ENCODE data around the gene ARID2.

ARID2 gene

DNA sequence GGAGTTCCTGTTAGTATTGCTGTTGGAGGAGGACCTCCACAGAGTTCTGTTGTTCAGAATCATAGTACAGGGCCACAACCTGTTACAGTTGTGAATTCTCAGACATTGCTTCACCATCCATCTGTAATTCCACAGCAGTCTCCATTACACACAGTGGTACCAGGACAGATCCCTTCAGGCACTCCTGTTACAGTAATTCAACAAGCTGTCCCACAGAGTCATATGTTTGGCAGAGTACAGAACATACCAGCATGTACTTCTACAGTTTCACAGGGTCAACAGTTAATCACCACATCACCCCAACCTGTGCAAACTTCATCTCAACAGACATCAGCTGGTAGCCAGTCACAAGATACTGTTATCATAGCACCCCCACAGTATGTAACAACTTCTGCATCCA is 120.8 kb downstream of the ARID2 start:
- H3K4me3 ChIP-seq (ENCODE audit: low read depth, low read length), result no peak overlapping the region

DNA sequence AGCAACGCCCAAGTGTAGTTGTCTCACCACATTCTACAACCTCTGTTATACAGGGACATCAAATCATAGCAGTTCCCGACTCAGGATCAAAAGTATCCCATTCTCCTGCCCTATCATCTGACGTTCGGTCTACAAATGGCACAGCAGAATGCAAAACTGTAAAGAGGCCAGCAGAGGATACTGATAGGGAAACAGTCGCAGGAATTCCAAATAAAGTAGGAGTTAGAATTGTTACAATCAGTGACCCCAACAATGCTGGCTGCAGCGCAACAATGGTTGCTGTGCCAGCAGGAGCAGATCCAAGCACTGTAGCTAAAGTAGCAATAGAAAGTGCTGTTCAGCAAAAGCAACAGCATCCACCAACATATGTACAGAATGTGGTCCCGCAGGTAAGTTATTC is 123.0 kb downstream of the ARID2 start:
- H3K4me3 ChIP-seq (ENCODE audit: low read depth, low read length), result no peak overlapping the region

DNA sequence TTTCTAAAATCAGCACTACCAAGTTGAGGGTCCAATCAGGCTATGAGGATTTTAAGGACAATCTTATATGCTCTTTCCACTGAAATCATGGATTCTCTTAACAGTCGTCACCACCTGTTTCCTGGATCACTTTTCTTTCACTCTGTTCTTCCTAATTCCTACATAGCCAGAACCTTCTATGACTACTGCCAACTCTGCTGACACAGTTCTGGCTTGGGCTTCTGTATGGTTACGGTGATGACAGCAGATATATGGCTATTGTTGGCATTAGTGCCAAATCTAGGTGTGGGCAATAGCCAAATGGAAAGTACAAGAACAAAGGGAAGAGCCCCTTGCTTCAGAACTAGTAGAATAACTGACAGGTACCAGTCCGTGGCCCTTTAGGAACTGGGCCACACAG is 124.0 kb downstream of the ARID2 start:
- no peak overlapping the region for H3K4me3 ChIP-seq (ENCODE audit: low read depth, low read length)

DNA sequence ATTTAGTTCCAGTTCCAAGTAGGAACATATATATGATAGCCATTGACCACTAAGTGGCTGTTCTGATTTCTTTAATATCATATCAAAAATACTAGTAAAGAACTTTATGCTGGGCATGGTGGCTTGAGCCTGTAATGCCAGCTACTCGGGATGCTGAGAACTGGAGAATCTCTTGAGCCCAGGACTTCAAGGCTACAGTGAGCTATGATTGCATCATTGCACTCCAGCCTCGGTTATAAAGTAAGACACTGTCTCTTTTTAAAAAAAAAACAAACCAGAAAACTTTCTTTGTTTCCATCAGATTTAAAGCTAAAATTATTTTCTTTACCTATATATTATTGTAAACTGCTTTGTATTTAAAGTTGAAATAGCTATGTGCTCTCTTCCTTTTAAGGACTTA is 133.8 kb downstream of the ARID2 start:
- no peak overlapping the region for H3K4me3 ChIP-seq (ENCODE audit: low read depth, low read length)

DNA sequence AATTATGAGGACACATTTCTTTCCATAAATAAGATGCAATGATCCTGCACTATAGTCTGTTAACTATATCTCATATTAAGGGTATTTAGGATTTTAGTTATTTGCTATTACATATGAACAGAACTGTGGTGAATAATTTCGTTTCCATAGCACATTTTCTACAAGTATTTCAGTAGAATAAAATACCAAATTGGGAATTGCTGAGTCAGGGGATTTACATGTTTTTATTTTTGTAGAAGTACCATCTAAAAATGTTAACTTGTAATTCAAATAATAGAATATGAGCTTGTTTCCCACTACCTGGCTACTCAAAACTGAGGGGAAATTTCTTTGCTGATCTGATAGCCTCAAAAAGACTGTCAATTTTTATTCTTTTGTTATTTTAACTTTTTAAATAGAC is 136.8 kb downstream of the ARID2 start:
- no peak overlapping the region for H3K4me3 ChIP-seq (ENCODE audit: low read depth, low read length)

DNA sequence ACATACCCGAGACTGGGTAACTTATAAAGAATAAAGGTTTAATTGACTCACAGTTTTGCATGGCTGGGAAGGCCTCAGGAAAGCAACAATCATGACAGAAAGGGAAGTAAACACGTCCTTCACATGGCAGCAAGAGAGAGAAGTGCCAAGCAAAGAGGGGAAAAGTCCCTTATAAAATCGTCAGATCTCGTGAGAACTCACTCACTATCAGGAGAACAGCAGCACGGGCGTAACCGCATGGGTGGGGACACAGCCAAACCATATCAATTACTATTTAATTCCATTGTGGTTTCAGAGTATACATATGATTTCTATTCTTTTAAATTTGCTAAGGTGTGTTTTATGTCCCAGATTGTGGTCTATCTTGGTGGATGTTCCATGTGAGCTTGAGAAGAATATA is 142.9 kb downstream of the ARID2 start:
- H3K4me3 ChIP-seq (ENCODE audit: low read depth, low read length), result no peak overlapping the region

DNA sequence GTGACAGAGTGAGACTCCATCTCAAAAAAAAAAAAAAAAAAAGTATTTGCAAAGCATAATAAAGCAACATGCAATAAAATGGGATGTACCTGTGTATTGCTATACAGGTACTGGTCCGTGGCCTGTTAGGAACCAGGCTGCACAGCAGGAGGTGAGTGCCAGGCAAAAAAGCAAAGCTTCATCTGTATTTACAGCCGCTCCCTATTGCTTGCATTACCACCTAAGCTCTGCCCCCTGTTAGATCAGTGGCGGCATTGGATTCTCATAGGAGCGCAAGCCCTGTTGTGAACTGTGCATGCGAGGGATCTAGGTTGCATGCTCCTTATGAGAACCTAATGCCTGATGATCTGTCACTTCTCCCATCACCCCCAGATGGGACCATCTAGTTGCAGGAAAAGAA is 147.6 kb downstream of the ARID2 start:
- no peak overlapping the region for H3K4me3 ChIP-seq (ENCODE audit: low read depth, low read length)

DNA sequence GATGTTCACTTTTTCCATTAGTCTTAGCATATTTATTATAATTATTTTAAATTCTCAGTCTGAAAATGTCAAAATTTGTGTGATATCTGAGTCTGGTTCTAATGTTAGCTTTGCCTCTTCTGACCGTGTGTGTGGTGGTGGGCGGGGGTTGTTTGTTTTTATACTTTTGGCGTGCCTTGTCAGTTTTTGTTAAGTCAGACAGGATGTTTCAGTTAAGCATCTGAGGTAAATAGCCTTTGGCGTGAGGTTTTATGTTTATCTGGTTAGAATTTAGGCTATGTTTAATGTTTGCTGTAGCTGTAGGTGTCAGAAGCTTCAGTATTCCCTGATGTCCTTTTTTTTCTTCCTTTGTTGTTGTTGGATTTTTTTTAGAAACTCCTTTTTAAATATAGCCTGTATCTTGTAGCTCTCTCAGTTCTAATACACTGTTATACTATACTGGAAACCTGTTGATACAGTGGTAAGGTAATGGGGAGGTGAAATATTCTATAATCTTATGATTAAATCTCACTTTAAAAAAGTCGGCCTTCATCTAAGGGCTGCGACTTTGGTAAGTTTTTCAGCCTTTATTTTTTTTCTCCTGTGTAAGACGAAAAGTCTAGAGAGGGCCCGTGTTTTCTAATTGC is 149.2 kb downstream of the ARID2 start:
- H3K4me3 ChIP-seq (ENCODE audit: low read depth, low read length), result no peak overlapping the region

DNA sequence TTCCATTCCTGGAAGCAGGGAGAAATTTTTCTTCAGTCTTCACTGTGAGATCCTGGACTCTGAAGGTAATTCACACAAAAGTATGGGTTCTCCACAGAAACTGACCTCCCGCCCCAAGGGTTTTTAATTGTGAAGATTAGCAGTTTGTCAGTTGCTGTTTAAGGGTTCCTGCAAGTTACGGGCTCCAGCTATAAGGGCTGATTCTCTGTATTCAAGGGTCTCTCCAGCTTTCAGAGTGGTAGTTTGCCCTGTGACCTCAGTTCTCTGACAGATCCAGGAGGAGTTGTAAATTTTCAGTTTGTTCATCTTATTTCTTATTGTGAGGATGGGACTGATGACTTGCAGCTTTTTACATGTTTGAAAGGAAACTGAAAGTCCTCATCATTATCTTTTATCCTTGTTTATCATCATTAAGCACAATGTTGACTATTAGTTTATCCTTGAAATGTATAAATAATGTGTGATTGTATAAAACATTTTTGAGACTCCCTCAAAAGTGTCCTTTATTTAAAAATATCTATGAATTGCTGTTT is 149.9 kb downstream of the ARID2 start:
- no peak overlapping the region for H3K4me3 ChIP-seq (ENCODE audit: low read depth, low read length)

DNA sequence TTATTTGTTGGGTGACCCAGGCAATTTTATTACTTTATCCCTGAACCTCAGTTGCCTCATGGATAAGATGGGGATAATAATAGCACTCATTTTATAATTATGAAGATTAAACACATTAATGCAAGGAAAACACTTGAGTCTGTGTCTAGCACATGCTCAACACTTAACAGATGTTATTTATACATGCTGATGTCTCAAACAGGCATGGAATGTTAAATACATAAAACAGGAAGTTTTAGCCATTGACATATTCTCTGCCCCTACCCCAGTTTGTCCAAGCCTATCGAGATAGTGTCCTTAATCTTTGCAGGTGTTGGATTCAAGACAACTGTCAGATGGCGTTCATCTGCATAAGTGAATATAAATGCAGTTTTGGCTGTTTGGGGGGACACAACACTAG is 151.0 kb downstream of the ARID2 start:
- no peak overlapping the region for H3K4me3 ChIP-seq (ENCODE audit: low read depth, low read length)

DNA sequence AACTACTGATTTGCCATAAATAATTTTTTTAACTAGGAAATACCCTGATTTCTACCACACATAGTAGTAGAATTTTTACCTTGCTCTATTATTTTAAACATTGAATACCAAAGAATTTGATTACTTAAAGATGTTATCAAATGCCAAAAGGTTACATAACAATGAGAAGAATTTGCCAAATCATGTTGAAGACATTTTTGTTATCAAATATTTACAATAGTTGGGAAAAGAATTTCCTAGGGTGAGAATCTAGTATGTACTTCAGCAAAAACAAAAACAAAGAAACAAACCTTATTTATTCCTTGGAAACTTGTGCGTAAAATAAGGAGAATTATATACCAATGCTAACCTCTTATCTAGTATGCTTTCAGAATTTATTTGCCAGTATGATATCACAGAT is 153.7 kb downstream of the ARID2 start:
- no peak overlapping the region for H3K4me3 ChIP-seq (ENCODE audit: low read depth, low read length)

DNA sequence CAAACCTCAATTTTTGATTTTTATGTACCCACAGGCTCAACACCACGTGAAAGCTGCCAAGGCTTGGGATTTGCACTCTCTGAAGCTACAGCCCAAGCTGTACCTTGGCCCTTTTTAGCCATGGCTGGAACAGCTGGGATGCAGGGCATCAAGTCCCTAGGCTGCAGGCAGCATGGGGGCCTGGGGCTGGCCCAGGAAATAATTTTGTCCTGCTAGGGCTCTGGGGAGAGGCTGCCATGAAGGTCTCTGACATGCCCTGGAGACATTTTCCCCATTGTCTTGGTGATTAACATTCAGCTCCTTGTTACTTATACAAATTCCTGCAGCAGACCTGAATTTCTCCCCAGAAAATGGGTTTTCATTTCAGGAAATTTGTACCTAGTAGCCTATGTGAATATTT is 157.2 kb downstream of the ARID2 start:
- H3K4me3 ChIP-seq (ENCODE audit: low read depth, low read length), result no peak overlapping the region

DNA sequence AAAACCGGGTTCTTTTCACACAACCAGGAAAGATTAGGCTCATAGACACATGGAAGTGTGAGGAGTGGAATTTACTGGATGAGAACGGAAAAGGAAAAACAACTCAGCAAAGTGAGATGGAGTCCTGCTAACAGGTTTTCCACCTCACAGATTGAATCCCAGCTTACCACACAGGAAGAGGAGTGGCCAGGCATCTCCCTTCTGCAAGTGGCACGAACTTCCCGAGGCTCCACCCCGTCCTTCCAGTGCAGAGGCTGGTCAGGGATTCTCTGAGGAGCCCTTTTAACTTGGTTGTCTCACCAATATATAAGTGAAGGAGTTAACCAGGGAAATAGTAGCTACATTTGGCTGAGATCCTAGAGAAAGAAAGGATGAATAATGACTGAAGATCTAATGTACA is 158.0 kb downstream of the ARID2 start:
- H3K4me3 ChIP-seq (ENCODE audit: low read depth, low read length), result no peak overlapping the region

DNA sequence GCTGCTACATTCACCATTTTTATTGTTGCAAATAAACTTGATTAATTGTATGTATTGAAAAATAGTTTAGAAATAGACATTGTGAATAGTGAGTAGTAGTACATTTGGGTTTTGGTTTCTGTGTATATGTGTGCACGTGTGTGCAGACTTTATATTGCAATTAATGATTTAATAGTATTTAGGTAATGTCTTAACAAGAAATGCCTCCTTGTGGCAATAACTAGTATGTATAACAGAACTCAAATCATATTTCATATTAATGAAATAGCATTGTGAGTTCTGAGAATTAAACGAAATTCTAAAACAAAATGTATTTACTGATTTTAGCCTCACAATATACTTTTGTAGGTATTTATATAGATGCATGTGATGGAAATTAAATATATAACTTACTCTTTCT is 160.8 kb downstream of the ARID2 start:
- H3K4me3 ChIP-seq (ENCODE audit: low read depth, low read length), result no peak overlapping the region

DNA sequence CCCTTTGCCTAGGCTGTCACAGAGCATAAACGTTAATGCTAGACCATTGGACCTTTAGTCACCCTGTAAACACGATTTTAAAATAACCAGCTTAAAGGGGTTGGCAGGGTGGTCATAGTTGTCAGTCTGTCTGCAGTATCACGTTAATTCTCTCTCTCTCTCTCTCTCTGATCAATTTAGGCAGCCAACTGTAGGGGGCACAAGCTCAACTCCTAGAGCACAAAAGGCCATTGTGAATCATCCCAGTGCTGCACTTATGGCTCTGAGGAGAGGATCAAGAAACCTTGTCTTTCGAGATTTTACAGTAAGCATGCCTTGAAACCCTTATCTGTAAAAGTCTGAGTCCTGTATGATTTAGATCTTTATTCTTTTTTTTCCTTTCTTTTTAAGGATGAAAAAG is 163.7 kb downstream of the ARID2 start:
- no peak overlapping the region for H3K4me3 ChIP-seq (ENCODE audit: low read depth, low read length)

DNA sequence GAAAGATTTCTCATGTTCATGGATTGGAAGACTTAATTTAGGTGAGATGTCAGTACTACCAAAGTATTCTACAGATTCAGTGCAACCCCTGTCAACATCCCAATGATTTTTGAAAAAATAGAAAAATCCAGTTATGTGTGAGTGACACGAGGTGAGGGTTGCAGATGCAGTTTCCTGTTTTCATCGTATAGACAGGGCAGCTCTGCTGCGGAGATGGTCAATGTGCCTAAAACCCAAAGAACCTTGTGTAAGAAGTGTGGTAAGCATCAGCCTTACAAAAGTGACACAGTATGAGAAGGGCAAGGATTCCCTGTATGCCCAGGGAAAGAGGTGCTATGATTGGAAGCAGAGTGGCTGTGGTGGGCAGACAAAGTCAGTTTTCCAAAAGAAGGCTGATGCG is 166.5 kb downstream of the ARID2 start:
- H3K4me3 ChIP-seq (ENCODE audit: low read depth, low read length), result no peak overlapping the region

DNA sequence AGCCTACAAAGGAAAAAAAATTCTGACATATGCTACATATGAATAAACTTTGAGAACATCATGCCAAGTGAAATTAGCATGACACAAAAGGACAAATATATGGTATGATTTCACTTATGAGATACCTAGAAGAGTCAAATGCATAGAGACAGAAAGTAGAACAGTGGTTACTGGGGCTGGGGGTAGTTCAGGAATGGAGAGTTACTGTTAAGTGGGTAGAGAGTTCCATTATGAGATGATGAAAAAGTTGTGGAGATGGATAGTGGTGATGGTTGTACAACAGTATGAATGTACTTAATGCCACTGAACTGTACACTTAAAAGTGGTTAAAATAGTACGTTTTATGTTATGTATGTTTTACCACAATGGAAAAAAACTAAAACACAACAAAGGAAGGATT is 168.6 kb downstream of the ARID2 start:
- no peak overlapping the region for H3K4me3 ChIP-seq (ENCODE audit: low read depth, low read length)

DNA sequence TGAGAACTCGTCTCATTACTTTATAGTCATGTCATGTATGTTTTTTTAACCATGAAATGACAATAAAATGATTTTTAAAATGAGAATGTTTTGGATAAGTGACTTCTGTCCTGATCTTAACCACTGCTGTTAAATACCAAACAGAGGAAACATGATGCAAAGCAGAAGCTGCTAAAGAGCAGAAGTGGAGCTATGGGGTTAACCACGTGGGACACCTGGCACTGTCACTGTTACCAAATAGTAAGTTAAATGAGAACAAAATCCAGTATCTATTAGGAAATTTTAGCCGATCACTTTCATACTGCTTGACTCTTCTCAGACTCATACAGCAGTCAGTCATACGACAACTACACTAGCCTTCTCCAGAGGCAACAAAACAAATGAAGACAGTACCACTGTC is 178.4 kb downstream of the ARID2 start:
- no peak overlapping the region for H3K4me3 ChIP-seq (ENCODE audit: low read depth, low read length)

DNA sequence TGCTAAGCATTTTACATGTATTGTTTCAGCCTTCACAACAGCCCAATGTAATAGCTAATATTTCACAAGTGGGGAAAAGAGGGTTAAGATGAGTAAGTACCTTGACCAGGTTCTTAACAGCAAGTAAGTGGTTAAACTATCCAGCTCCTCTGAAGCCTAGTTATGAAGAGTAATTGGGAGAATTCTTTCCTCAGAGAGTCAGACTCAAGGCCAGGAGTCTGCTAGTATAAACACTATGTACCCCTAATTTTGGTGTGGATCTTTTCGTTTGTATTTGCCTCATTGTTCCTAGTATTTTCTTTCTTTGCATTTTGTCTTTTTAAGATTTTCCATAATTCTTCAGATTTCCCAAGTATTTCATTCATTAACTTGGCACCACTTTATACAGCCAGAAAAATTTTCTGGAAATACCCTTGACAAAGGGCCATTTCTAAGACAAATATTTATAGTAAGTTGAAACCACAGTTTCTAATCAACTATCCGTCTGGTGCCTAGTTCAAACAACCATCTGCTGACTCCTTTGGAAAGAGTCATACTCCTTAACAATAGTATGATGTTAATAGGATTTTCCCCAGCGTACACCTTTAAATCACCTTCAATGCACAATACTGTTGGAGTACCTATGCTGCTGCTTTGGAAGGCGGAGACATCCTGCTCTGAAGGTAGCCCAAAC is 179.7 kb downstream of the ARID2 start:
- no peak overlapping the region for H3K4me3 ChIP-seq (ENCODE audit: low read depth, low read length)

DNA sequence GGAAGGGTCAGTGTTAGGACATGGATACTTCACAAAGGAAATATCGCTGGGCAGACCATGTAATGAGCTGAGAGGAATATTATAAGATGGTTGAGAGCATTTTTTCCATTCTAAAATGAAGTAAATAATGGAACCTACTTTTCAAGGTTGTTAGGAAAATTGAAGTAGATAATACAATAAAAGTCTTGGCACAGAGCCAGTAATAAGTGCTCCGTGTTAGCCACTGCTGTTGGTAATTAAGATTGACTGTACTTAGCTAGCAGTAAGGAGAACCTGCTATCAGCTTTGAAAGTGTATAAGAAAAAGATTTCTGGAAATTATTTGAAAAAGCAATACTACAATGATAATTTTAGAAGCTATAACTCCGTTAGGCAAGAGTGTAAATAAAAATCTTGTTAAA is 183.3 kb downstream of the ARID2 start:
- no peak overlapping the region for H3K4me3 ChIP-seq (ENCODE audit: low read depth, low read length)

DNA sequence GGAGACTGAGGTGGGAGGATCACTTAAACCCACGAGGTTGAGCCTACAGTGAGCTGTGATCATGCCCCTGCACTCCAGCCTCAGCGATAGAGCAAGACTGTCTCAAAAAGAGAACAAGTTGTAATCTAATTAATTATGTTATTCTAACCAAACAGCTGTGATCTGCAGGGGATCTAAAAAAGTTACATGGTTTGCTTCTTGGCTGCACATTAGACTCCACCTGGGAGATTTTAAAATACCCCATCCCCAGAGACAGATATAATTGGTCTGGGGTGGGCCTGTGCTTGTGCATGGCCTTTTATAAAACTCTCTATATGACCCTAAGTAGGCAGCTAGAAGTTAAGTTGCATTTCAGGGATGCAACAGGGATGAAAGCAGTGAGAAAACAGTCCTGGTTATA is 184.1 kb downstream of the ARID2 start:
- H3K4me3 ChIP-seq (ENCODE audit: low read depth, low read length), result no peak overlapping the region

DNA sequence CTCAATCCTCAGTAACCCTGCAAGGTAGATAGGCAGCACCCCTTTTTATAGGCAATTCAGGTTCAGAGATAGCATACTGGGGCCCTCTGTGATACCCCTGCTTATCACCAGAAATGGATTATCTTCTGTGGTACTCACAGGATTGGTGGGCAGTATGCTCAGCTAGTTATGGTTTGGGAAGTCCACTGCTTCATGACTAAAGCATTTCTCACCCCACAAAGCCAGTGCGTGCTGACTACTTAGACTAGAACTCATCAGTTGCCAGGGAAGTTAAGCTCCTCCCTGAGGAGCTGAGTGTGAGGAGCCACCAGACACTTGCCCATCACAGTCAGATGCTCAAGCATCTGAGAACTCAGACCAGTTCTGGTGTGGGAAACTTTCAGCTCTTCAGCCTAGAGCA is 184.6 kb downstream of the ARID2 start:
- H3K4me3 ChIP-seq (ENCODE audit: low read depth, low read length), result no peak overlapping the region

DNA sequence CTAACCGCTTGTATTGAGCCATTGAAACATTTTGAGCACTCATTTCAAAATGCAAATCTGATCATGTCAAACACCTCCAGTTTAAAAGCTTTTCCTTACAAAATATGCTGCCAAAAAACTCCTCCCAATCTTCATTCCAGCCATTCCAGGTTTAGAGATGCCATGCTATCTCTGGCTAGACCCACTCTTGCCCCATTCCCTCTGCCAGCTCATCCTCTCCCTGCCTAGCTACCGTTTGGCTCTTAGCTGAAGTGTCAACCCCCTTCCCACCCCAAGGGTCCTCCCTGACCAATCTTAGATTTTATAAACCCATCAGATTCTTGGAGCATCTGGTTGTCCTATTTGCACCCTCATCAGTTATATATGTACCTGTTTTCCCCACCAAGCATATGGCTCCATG is 185.9 kb downstream of the ARID2 start:
- no peak overlapping the region for H3K4me3 ChIP-seq (ENCODE audit: low read depth, low read length)

Data from iPS-11a (cell line).